HepG2 (cell line): ENCODE measurements around the gene TBC1D14. TPM values are rescaled to one million over a fixed set of nuclear protein-coding genes. Genes with fewer than 3 reads are reported as not detected.

Experiments
- DMAP1 ChIP-seq: IDR thresholded peaks from 2 replicates; pipeline ENCODE4 v1.6.1; 2016
- KDM2A ChIP-seq: sonication (generic); formaldehyde crosslinking; IDR thresholded peaks from 2 replicates; pipeline ENCODE4 v1.4.0; 2020; ENCODE audit warnings: low read depth, missing genetic modification reagents, borderline replicate concordance
- TFAP4 ChIP-seq: sonication (generic); IDR thresholded peaks from 2 replicates; pipeline ENCODE4 v1.6.1; 2016; ENCODE audit warnings: low read depth, borderline replicate concordance
- THAP9 ChIP-seq: sonication (generic); formaldehyde crosslinking; IDR thresholded peaks from 2 replicates; pipeline ENCODE4; 2020; ENCODE audit warnings: missing genetic modification reagents, mild to moderate bottlenecking, borderline replicate concordance
- ZBTB26 ChIP-seq: IDR thresholded peaks from 2 replicates; pipeline ENCODE4 v1.6.1; 2016; ENCODE audit warnings: missing compliant biosample characterization, missing genetic modification reagents, borderline replicate concordance
- ZBTB40 ChIP-seq, 2 experiments: fragments of 450-650 bp in 1 of 2; sonication (generic) in 1 of 2; formaldehyde crosslinking in 1 of 2; IDR thresholded peaks; 2 replicates each; pipeline versions ENCODE4 v1.6.1 to v1.8.0; 2016 to 2022; ENCODE audit warnings: antibody characterized with exemption in 1 of 2, mild to moderate bottlenecking in 1 of 2, missing genetic modification reagents in 1 of 2
- ZMYM4 ChIP-seq: sonication (generic); formaldehyde crosslinking; IDR thresholded peaks from 2 replicates; pipeline ENCODE4 v1.8.1; 2023; ENCODE audit warnings: mild to moderate bottlenecking, missing genetic modification reagents
- ZNF280B ChIP-seq: sonication (generic); formaldehyde crosslinking; IDR thresholded peaks from 2 replicates; pipeline ENCODE4 v1.5.0; 2020; ENCODE audit warnings: missing genetic modification reagents, mild to moderate bottlenecking, borderline replicate concordance
- ZNF781 ChIP-seq: sonication (generic); formaldehyde crosslinking; IDR thresholded peaks from 2 replicates; pipeline ENCODE4 v1.5.1; 2020; ENCODE audit warnings: borderline replicate concordance, mild to moderate bottlenecking, missing genetic modification reagents; ENCODE audit errors: not compliant biosample characterization
- ZNF891 ChIP-seq: sonication (generic); formaldehyde crosslinking; IDR thresholded peaks from 2 replicates; pipeline ENCODE4 v1.5.0; 2020; ENCODE audit warnings: mild to moderate bottlenecking, missing genetic modification reagents
- polyA plus RNA-seq, 8 experiments: library from polyadenylated mRNA; depleted of rRNA in 3 of 8; stranded (reverse) in 7 of 8; unstranded in 1 of 8; fragments of >200 nt; fragmentation: Illumina TruSeq in 4 of 8; extraction: Trizol in 4 of 8; gene quantifications; 2 replicates each; pipeline versions ENCODE4 v1.2.1 to v1.2.3, GENCODE V29; 2011 to 2016; ENCODE audit warnings: low read depth in 4 of 8, missing spikeins in 1 of 8, mixed read lengths in 1 of 8; ENCODE audit not compliant: insufficient read depth in 1 of 8
- total RNA-seq, 5 experiments: library from RNA; depleted of rRNA; stranded (reverse); fragments of >200 nt; fragmentation: Illumina TruSeq; extraction: Trizol; gene quantifications; 2 replicates each; pipeline ENCODE4 v1.2.3, GENCODE V29; 2016; ENCODE audit warnings: low read depth in 1 of 5

The TBC1D14 gene
- total and polyA plus RNA-seq, 2 of the 13 experiments (the other 11 are each of a cell fraction or from before 2014, with no cell fraction given) = 29.5 to 46.5 TPM

- no peak for TF ChIP-seq ZBTB40 (IDR thresholded peaks at IDR 0.05)
- peak; percentile 80 for TF ChIP-seq ZBTB40 (CRISPR knock-in tag; IDR thresholded peaks at IDR 0.05)
- TF ChIP-seq KDM2A = peak; percentile 59; the same call in 1 of the 2 replicates
- TF ChIP-seq ZBTB26 = no peak; the same call in 1 of the 2 replicates
- TF ChIP-seq ZNF280B = peak; percentile 59; the same call in 1 of the 2 replicates
- peak; percentile 45 for TF ChIP-seq ZMYM4 (CRISPR knock-in tag)
- peak; percentile 81 for TF ChIP-seq TFAP4
- 0 out of 2 replicates have a peak, but pooled peaks have one; percentile 61 for TF ChIP-seq ZNF891 (CRISPR knock-in tag)
- TF ChIP-seq DMAP1 = peak; percentile 60; the same call in 1 of the 2 replicates
- TF ChIP-seq ZNF781 (CRISPR knock-in tag) = peak; percentile 65
- peak; percentile 50; the same call in 1 of the 2 replicates for TF ChIP-seq THAP9 (CRISPR knock-in tag)
Measured at GRCh38 chr4:7034262-7035081, 124.8 kb downstream of the TBC1D14 start (continued).
